Stimulated activated CD4-positive, alpha-beta T cell treated with anti-CD3 and anti-CD28 coated beads, Interleukin-4, amount 100 ng/mL, for 48 hours (primary cell): Measurements from ENCODE around the gene ZNF398.

Experiments
- DNase-seq, 2 donors: peaks; one replicate each; pipeline ENCODE4 v3.0.0-alpha.2; 2020; ENCODE audit warnings: low read depth in 2 of 2

The ZNF398 gene

GRCh38 chr7:149147752-149148653 lies 750 bp downstream of the ZNF398 start:
- DNase-seq = peak; percentile 45 to 49

- no peak for DNase-seq
These were observed 3.7 kb downstream of the ZNF398 start for GRCh38 chr7:149150981-149151380.

- no peak for DNase-seq
These were observed 6.1 kb downstream of the ZNF398 start for GRCh38 chr7:149153346-149153745.

- no peak for DNase-seq
These were observed 6.8 kb downstream of the ZNF398 start for GRCh38 chr7:149154056-149154455.

GRCh38 chr7:149156898-149157297 lies 9.6 kb downstream of the ZNF398 start:
- no peak for DNase-seq

- DNase-seq = no peak
These were observed 14.1 kb downstream of the ZNF398 start for GRCh38 chr7:149161241-149161848.

DNA sequence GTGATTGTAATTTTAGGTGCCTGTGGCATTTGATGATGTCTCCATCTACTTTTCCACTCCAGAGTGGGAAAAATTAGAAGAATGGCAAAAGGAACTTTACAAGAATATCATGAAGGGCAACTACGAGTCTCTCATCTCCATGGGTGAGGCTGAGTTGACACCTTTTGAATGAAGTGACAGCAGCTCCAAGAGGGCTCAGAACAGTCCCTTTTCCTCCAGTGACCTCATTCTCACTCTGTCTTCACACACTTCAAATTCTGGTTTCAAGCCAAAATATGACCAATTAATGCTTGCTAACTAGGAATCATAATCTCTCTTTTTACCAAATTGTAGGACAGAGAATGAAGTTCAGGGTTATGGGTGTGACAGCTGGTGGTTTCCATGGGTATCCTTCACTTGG lies 18.9 kb downstream of the ZNF398 start:
- DNase-seq = no peak

DNA sequence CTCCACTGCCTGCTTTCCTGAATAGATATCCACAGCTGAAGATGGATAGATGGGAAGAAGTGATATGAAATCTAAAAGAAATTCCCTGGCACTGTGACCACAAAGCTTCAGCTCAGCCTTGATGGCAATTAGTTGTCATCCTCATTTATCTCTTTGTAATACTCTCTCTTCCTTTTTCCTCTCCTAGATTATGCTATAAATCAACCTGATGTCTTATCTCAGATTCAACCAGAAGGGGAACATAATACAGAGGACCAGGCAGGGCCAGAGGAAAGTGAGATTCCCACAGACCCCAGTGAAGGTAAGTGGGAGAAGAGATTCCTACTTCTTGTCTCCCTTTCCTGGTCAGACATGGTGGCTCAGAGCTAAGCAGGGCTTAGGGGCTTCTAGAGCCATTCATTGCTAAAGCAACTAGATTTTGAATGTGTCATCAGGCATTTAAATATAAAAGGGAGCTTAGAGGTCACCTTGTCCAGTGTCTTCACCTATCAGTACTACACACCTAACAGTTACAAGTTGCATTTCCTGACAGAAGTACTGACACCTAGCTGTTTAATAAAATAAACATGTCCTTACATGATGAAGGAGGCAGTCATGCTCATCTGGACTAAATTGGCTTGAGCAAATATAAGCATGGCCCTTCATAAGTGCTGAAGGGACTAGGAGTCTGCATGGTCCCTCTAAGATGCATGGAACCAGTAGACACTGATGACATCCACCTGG lies 19.5 kb downstream of the ZNF398 start:
- no peak for DNase-seq

GRCh38 chr7:149171892-149172533 lies 24.8 kb downstream of the ZNF398 start:
- no peak for DNase-seq

DNA sequence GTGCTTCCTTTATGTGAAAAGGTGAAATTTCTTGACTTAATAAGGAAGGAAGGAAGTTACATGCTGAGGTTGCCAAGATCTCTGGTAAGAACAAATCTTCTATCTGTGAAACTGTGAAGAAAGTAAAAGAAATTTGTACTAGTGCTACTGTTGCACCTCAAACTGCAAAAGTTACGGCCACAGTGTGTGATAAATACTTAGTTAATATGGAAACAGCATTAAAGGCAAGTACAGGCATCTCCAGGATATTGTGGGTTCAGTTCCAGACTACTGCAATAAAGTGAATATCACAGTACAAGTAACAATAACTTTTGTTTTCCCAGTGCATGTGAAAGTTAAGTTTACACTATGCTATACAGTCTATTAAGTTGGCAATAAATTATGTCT lies 25.3 kb downstream of the ZNF398 start:
- no peak for DNase-seq

- no peak for DNase-seq
These were observed 27.9 kb downstream of the ZNF398 start for GRCh38 chr7:149175150-149175549.

DNA sequence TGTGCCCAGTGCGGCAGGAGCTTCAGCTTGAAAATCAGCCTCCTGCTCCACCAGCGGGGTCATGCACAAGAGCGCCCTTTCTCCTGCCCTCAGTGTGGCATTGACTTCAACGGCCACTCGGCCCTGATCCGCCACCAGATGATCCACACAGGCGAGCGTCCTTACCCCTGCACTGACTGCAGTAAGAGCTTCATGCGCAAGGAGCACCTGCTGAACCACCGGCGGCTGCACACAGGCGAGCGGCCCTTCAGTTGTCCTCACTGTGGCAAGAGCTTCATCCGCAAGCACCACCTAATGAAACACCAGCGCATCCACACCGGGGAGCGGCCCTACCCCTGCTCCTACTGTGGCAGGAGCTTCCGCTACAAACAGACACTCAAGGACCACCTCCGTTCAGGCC lies 32.0 kb downstream of the ZNF398 start:
- DNase-seq = no peak

DNA sequence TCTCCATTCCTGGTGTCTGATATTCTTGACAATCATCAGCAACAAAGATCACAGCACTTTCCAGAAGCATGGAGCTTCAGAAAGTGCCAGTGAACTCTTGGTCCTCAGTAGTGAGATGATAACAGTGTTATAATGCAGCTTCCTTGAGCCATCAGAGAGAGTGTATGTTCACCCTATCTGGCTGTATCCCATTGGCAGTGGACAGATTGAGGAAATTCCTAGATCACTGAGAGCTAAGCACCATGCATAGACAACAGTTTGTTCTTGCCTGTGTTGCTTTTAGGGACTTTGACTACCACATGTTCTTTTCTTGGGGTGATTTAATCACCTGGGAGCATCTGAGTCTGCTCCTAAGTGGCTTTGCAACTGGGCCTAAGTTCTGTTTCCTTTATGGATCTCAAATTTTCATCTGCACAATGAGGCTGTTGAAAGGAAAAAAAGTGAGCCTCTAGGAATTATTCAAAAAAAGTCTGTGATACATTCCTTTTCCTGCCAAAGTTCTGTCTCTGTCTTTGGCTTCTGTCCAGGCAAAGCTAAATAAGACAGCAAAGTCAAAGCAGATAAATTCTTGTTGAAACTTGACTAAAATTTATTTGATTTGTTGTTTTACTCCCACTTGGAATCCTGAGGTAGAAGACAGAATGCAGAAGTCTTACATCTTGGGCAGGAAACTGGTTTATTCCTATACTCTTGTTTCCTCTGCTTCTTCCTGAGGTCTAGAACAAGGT lies 33.6 kb downstream of the ZNF398 start:
- no peak for DNase-seq

DNA sequence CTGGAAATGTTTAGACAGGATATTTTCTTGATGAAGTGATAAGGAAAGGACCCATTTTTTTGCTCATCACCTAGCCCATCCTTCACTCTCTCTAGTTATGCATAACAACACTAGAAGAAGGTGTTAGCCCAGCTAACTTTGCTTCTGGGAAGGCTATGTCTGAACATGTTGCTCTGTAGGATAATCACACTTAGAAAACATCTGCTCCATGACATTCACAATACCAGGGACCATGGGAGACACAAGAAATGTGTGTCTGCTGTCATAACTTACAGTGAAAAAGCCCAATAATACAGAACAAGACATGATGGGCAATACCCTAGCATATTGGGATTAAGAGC lies 34.2 kb downstream of the ZNF398 start:
- DNase-seq = no peak

DNA sequence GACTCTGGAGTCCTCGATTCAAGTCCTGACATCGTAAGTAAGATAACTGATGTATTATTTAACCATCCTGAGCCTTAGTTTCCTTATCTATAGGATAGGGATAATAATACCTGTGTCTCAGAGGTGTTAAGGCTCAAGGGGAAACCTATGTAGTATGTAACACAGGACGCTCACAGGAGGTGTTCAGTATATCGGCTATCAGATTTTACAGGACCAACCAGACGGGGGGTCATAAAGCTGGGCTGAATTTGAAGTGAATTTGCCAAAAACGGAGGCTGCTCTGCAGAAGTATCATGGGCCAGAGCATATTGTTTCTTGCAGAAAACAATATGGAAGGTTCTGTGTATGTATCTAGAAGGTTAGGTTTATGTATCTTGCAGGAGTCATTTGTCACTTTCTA lies 37.0 kb downstream of the ZNF398 start:
- DNase-seq = no peak

DNA sequence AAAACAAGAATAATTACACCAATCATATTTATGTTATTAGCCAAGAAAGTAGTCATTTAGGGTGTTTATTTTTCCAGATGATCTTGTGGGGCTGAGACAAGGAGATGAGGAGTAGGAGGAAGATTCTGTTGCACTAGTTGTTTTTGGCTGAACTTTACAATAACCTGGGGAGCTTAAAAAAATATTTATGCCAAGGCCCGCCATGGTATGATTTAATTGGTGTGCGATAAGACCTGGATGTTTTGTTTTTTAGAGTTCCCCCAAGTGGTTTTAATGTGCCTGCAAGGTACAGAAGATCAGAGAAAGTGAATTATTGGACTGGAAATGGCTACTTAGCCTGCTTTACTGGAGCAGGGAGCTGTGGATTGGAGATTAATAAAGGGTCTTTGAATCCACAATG lies 41.0 kb downstream of the ZNF398 start:
- no peak for DNase-seq

GRCh38 chr7:149188637-149189259 lies 41.5 kb downstream of the ZNF398 start:
- no peak for DNase-seq

- DNase-seq = no peak
These were observed 44.6 kb downstream of the ZNF398 start for GRCh38 chr7:149191851-149192250.

GRCh38 chr7:149194799-149195179 lies 47.5 kb downstream of the ZNF398 start:
- no peak for DNase-seq

- DNase-seq = peak; percentile 76 to 77
These were observed 48.2 kb downstream of the ZNF398 start, which contains the start of gene ZNF282 for GRCh38 chr7:149195180-149196150. Gene ZNF282, plus strand, starts transcription at chr7:149195546. Its CDS starts 44 bp downstream, at chr7:149195590.
